Neural cell (in vitro differentiated cells): ENCODE data around the gene LATS2. TPM values are rescaled to one million over a fixed set of nuclear protein-coding genes. Genes with fewer than 3 reads are reported as not detected.

Source experiments
- H2AFZ ChIP-seq: fragments of 200-600, 300-800 bp; sonication (generic), shearing (Covaris generic); 2 replicates; pipeline ENCODE4 v1.6.0; 2014; ENCODE audit warnings: low read depth, mild to moderate bottlenecking, antibody characterized with exemption, low read length, moderate library complexity
- H3F3A ChIP-seq: fragments of 200-600 bp; shearing (Covaris generic); 2 replicates; pipeline ENCODE4 v1.6.1; 2016; ENCODE audit warnings: mild to moderate bottlenecking, moderate library complexity, mixed read lengths, antibody characterized with exemption, low read length; ENCODE audit not compliant: insufficient read depth, poor library complexity, severe bottlenecking
- H3K27ac ChIP-seq: fragments of 200-600, 300-800 bp; sonication (generic), shearing (Covaris generic); 2 replicates; pipeline ENCODE4 v1.5.1; 2014; ENCODE audit warnings: mild to moderate bottlenecking, low read length, moderate library complexity
- H3K27me3 ChIP-seq: fragments of 300-800, 200-600 bp; sonication (generic), shearing (Covaris generic); 2 replicates; pipeline ENCODE4 v1.6.0; 2014; ENCODE audit warnings: mild to moderate bottlenecking, low read depth, low read length, moderate library complexity; ENCODE audit not compliant: insufficient read depth
- H3K36me3 ChIP-seq: fragments of 300-800, 200-600 bp; sonication (generic), shearing (Covaris generic); 2 replicates; pipeline ENCODE4 v1.5.1; 2014; ENCODE audit warnings: mild to moderate bottlenecking, antibody characterized with exemption, low read length, moderate library complexity; ENCODE audit not compliant: insufficient read depth
- H3K4me2 ChIP-seq: fragments of 300-800, 200-600 bp; sonication (generic), shearing (Covaris generic); 2 replicates; pipeline ENCODE4 v1.6.0; 2014; ENCODE audit warnings: mild to moderate bottlenecking, low read length
- H3K4me3 ChIP-seq: fragments of 300-800, 200-600 bp; sonication (generic), shearing (Covaris generic); 2 replicates; pipeline ENCODE4 v1.5.1; 2014; ENCODE audit warnings: mild to moderate bottlenecking, low read length, moderate library complexity
- H3K79me2 ChIP-seq: fragments of 200-600 bp; shearing (Covaris generic); replicated peaks from 2 replicates; pipeline ENCODE4 v1.6.0; 2014; ENCODE audit warnings: mild to moderate bottlenecking, low read length, moderate library complexity; ENCODE audit not compliant: insufficient read depth
- H3K9ac ChIP-seq: fragments of 300-800, 200-600 bp; sonication (generic), shearing (Covaris generic); 2 replicates; pipeline ENCODE4 v1.6.1; 2016; ENCODE audit warnings: mild to moderate bottlenecking, low read length, mixed read lengths
- H3K9me2 ChIP-seq: fragments of 200-600 bp; shearing (Covaris generic); 2 replicates; pipeline ENCODE4 v1.6.1; 2016; ENCODE audit warnings: mild to moderate bottlenecking, low read length, mixed read lengths; ENCODE audit not compliant: insufficient read depth
- H3K9me3 ChIP-seq: fragments of 200-600, 300-800 bp; sonication (generic), shearing (Covaris generic); 2 replicates; pipeline ENCODE4 v1.6.1; 2016; ENCODE audit warnings: mild to moderate bottlenecking, mixed run types, low read length, moderate library complexity, mixed read lengths
- H4K20me1 ChIP-seq: fragments of 200-600 bp; shearing (Covaris generic); 2 replicates; pipeline ENCODE4 v1.6.1; 2016; ENCODE audit warnings: mild to moderate bottlenecking, mixed run types; ENCODE audit not compliant: insufficient read depth
- EP300 ChIP-seq: fragments of 450-650 bp; conservative IDR thresholded peaks from 2 replicates; pipeline ENCODE4 v1.6.1; 2014; ENCODE audit warnings: antibody characterized with exemption, mild to moderate bottlenecking, moderate library complexity; ENCODE audit not compliant: poor library complexity, severe bottlenecking
- EZH2 ChIP-seq: fragments of 200-600, 300-800 bp; shearing (Covaris generic), sonication (generic); IDR thresholded peaks from 2 replicates; pipeline ENCODE4 v1.6.1; 2014; ENCODE audit warnings: antibody characterized with exemption, low read length, borderline replicate concordance, mild to moderate bottlenecking; ENCODE audit not compliant: insufficient read depth, poor library complexity, severe bottlenecking
- MXI1 ChIP-seq: fragments of 450-650 bp; conservative IDR thresholded peaks from 2 replicates; pipeline ENCODE4 v1.6.1; 2014; ENCODE audit warnings: antibody characterized with exemption, mild to moderate bottlenecking; ENCODE audit not compliant: poor library complexity, severe bottlenecking
- POLR2AphosphoS5 ChIP-seq: IDR thresholded peaks from 2 replicates; pipeline ENCODE4 v1.6.1; 2012
- RAD21 ChIP-seq: fragments of 450-650 bp; conservative IDR thresholded peaks from 2 replicates; pipeline ENCODE4 v1.6.1; 2014; ENCODE audit warnings: antibody characterized with exemption, mild to moderate bottlenecking, moderate library complexity
- SMC3 ChIP-seq: fragments of 450-650 bp; conservative IDR thresholded peaks from 2 replicates; pipeline ENCODE4 v1.6.1; 2014; ENCODE audit warnings: antibody characterized with exemption, mild to moderate bottlenecking, moderate library complexity; ENCODE audit not compliant: poor library complexity
- TAF1 ChIP-seq: IDR thresholded peaks from 2 replicates; pipeline ENCODE4 v1.6.1; 2012; ENCODE audit warnings: low read depth
- polyA plus RNA-seq: library from polyadenylated mRNA; depleted of rRNA; stranded (reverse); fragments of >200 nt; gene quantifications from 2 replicates; pipeline ENCODE4 v1.2.3, GENCODE V29; 2014
- TF ChIP-seq, protein P1 (sequence below): fragments of 450-650 bp; IDR thresholded peaks from 2 replicates; pipeline ENCODE4 v1.5.1; 2014; ENCODE audit warnings: antibody characterized with exemption, mild to moderate bottlenecking, moderate library complexity; ENCODE audit not compliant: poor library complexity, severe bottlenecking
- TF ChIP-seq, protein P2 (sequence below): IDR thresholded peaks from 2 replicates; pipeline ENCODE4 v1.6.1; 2012; ENCODE audit warnings: borderline replicate concordance

LATS2 gene
- polyA plus RNA-seq, 1 donor from 2014 or later = 2.6 TPM

DNA sequence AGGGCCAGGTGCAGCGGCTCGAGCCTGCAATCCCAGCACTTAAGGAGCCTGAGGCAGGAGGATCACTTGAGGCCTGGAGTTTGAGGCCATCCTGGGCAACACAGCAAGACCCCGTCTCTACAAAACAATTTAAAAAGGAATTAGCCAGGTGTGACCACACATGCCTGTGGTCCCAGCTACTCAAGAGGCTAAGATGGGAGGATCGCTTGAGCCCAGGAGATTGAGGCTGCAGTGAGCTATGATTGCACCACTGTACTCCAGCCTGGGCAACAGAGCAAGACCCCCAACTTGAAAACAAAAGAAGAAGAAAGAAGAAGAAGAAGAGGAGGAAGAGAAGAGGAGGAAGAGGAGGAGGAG, 47.7 kb downstream of the LATS2 start:
- H3K79me2 ChIP-seq = no peaks in the 10 kb centered on the region
- no peak for TF ChIP-seq SMC3
- no peak for TF ChIP-seq MXI1
- no peak for TF ChIP-seq EP300
- TF ChIP-seq, protein P1, sequence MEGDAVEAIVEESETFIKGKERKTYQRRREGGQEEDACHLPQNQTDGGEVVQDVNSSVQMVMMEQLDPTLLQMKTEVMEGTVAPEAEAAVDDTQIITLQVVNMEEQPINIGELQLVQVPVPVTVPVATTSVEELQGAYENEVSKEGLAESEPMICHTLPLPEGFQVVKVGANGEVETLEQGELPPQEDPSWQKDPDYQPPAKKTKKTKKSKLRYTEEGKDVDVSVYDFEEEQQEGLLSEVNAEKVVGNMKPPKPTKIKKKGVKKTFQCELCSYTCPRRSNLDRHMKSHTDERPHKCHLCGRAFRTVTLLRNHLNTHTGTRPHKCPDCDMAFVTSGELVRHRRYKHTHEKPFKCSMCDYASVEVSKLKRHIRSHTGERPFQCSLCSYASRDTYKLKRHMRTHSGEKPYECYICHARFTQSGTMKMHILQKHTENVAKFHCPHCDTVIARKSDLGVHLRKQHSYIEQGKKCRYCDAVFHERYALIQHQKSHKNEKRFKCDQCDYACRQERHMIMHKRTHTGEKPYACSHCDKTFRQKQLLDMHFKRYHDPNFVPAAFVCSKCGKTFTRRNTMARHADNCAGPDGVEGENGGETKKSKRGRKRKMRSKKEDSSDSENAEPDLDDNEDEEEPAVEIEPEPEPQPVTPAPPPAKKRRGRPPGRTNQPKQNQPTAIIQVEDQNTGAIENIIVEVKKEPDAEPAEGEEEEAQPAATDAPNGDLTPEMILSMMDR = no peak

DNA sequence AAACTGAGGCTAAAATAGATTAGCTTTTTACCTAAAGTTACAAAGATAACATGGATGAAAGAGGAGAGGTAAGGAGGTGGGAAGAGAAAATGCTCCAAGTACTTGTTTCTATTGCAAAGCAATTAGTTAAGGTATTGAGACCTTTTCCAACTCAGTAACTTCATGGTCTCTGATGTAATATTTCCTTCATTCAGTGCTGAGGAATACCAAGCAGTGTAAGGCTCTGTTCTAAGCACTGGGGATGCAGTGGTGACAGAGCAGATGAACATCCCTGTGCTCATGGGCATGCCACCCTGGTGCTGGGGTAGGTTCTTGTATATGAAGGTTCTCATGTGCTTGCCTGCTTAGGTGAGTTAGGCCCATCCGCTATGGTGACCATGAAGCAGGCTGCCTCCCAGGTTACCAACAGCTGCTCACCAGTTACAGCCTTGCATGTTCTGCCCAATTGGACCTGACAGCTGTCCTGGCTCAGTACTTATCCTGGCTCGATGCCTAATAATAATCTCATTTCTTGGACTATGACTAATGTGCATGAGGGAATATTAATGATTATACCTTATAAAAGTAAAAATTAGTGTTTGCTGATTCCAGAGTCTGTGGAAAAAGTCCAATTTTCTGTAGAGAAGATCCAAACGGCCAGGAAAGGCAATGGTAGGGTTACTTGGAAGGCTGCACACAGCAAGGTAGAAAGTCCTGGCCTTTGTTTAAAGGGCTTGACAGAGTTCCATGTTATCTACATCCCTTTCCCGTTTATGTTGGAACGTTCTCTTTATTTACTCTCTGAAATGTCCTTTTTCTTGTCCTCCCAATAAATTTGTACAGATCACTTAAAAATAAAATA, 48.3 kb downstream of the LATS2 start:
- Histone ChIP-seq H3K27ac (no peak overlapping the region), H2AFZ (no peak overlapping the region), H3K27me3 (no peaks in the 10 kb centered on the region), H3K4me3 (no peak overlapping the region), H3K9me2 (no peaks in the 10 kb centered on the region), H3K4me2 (no peak overlapping the region), H3K79me2 (no peaks in the 10 kb centered on the region), H4K20me1 (no peaks in the 10 kb centered on the region), H3K9me3 (no peaks in the 10 kb centered on the region), H3K9ac (no peak overlapping the region), H3F3A (no peaks in the 10 kb centered on the region), H3K36me3 (no peaks in the 10 kb centered on the region)
- TF ChIP-seq POLR2AphosphoS5 = no peak
- TF ChIP-seq, protein P2, sequence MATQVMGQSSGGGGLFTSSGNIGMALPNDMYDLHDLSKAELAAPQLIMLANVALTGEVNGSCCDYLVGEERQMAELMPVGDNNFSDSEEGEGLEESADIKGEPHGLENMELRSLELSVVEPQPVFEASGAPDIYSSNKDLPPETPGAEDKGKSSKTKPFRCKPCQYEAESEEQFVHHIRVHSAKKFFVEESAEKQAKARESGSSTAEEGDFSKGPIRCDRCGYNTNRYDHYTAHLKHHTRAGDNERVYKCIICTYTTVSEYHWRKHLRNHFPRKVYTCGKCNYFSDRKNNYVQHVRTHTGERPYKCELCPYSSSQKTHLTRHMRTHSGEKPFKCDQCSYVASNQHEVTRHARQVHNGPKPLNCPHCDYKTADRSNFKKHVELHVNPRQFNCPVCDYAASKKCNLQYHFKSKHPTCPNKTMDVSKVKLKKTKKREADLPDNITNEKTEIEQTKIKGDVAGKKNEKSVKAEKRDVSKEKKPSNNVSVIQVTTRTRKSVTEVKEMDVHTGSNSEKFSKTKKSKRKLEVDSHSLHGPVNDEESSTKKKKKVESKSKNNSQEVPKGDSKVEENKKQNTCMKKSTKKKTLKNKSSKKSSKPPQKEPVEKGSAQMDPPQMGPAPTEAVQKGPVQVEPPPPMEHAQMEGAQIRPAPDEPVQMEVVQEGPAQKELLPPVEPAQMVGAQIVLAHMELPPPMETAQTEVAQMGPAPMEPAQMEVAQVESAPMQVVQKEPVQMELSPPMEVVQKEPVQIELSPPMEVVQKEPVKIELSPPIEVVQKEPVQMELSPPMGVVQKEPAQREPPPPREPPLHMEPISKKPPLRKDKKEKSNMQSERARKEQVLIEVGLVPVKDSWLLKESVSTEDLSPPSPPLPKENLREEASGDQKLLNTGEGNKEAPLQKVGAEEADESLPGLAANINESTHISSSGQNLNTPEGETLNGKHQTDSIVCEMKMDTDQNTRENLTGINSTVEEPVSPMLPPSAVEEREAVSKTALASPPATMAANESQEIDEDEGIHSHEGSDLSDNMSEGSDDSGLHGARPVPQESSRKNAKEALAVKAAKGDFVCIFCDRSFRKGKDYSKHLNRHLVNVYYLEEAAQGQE = no peak
- TF ChIP-seq EZH2 = no peak
- TF ChIP-seq TAF1 = no peak
- no peak for TF ChIP-seq RAD21
- no peak for TF ChIP-seq SMC3
- TF ChIP-seq, protein P1 = no peak
- TF ChIP-seq MXI1 = no peak
- no peak for TF ChIP-seq EP300

More for the DNA sequence above, 47.7 kb downstream of the LATS2 start:
- H2AFZ ChIP-seq = no peak overlapping the region
- H3K27me3 ChIP-seq = no peaks in the 10 kb centered on the region
- H3K27ac ChIP-seq = no peak overlapping the region
- H3K4me3 ChIP-seq = no peak overlapping the region
- H3K36me3 ChIP-seq = no peaks in the 10 kb centered on the region
- no peaks in the 10 kb centered on the region for H4K20me1 ChIP-seq
- no peaks in the 10 kb centered on the region for H3K9me3 ChIP-seq
- H3F3A ChIP-seq = no peaks in the 10 kb centered on the region
- H3K9ac ChIP-seq = no peak overlapping the region
- no peak overlapping the region for H3K4me2 ChIP-seq
- no peaks in the 10 kb centered on the region for H3K9me2 ChIP-seq
